ENCODE results near the gene RANBP1.

DNA sequence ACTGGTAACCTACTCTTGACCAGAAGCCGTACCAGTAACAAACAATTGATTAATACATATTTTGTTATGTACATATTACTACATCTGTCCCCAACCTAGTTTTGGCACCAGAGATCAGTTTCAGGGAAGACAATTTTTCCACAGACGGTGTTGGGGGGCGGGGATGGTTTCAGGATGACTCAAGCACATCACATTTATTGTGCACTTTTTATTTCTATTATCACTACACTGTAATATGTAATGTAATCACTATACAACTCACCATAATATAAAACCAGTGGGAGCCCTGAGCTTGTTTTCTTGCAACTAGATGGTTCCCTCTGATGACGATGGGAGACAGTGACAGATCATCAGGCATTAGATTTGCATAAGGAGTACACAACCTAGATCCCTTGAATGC lies 20.4 kb upstream of the RANBP1 start:
- TF ChIP-seq FOXA1 (IDR thresholded peaks at IDR 0.05), result no peak
- TF ChIP-seq, protein P1, sequence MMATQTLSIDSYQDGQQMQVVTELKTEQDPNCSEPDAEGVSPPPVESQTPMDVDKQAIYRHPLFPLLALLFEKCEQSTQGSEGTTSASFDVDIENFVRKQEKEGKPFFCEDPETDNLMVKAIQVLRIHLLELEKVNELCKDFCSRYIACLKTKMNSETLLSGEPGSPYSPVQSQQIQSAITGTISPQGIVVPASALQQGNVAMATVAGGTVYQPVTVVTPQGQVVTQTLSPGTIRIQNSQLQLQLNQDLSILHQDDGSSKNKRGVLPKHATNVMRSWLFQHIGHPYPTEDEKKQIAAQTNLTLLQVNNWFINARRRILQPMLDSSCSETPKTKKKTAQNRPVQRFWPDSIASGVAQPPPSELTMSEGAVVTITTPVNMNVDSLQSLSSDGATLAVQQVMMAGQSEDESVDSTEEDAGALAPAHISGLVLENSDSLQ (IDR thresholded peaks at IDR 0.05), result no peak
- no peak for TF ChIP-seq SUZ12 (IDR thresholded peaks at IDR 0.05)
- no peak for TF ChIP-seq TARDBP (IDR thresholded peaks at IDR 0.05)
- TF ChIP-seq NFRKB (IDR thresholded peaks at IDR 0.05), result no peak
- TF ChIP-seq L3MBTL2 (conservative IDR thresholded peaks at IDR 0.05), result no peak
- TF ChIP-seq HDGF (IDR thresholded peaks at IDR 0.05; ENCODE audit: borderline replicate concordance), result no peak
- TF ChIP-seq FOXK2 (IDR thresholded peaks at IDR 0.05), result no peak
- TF ChIP-seq FOXM1 (IDR thresholded peaks at IDR 0.05; ENCODE audit: borderline replicate concordance), result no peak
- TF ChIP-seq BHLHE40 (IDR thresholded peaks at IDR 0.05; ENCODE audit: borderline replicate concordance), result no peak
- TF ChIP-seq CTBP1 (IDR thresholded peaks at IDR 0.05; ENCODE audit: borderline replicate concordance), result no peak
- TF ChIP-seq ELF4 (IDR thresholded peaks at IDR 0.05), result no peak

Data from HEK293T (cell line).